Suprapubic skin (tissue), 4 donors: Measurements from ENCODE around the gene UBE4A.

Experiments used
- CTCF ChIP-seq, 2 donors: fragments of 200-600 bp in 1 of 2; fragments of 450-650 bp in 1 of 2; sonication (generic) in 1 of 2; IDR thresholded peaks; one replicate each; pipeline ENCODE4 v1.5.1; 2016 to 2019; ENCODE audit warnings: antibody characterized with exemption in 2 of 2, mild to moderate bottlenecking in 1 of 2, moderate library complexity in 1 of 2
- EP300 ChIP-seq: sonication (generic); formaldehyde crosslinking; IDR thresholded peaks from one replicate; pipeline ENCODE4 v1.6.1; 2017; ENCODE audit warnings: antibody characterized with exemption
- POLR2A ChIP-seq, 2 donors: fragments of 450-650 bp; IDR thresholded peaks; one replicate each; pipeline ENCODE4 v1.6.1; 2017; ENCODE audit warnings: antibody characterized with exemption in 2 of 2, mild to moderate bottlenecking in 2 of 2, moderate library complexity in 2 of 2
- POLR2AphosphoS5 ChIP-seq, 3 donors: sonication (generic); formaldehyde crosslinking; IDR thresholded peaks; one replicate each; pipeline ENCODE4 v1.6.1; 2017; ENCODE audit warnings: antibody characterized with exemption in 3 of 3

GRCh38 chr11:118373871-118374270, 14.5 kb downstream of the UBE4A start:
- no peak for TF ChIP-seq CTCF (IDR thresholded peaks at IDR 0.05)
- no peak for TF ChIP-seq POLR2A (IDR thresholded peaks at IDR 0.05)
- no peak for TF ChIP-seq POLR2AphosphoS5 (IDR thresholded peaks at IDR 0.05)
- no peak for TF ChIP-seq EP300
